KMS-11 (cell line): ENCODE measurements around the gene MCEMP1.
A peak's percentile ranks its signal among the peaks of the same experiment; 100 is the strongest.

Experiments used
- H2AFZ ChIP-seq: fragments of 200-600 bp; sonication (generic); 2 replicates; pipeline ENCODE4 v1.6.1; 2016; ENCODE audit warnings: antibody characterized with exemption, mixed run types, low read depth
- H3K27ac ChIP-seq: fragments of 200-600 bp; sonication (generic); 2 replicates; pipeline ENCODE4 v1.6.1; 2016; ENCODE audit warnings: mild to moderate bottlenecking, mixed run types
- H3K27me3 ChIP-seq: fragments of 200-600 bp; sonication (generic); 2 replicates; pipeline ENCODE4 v1.6.1; 2017; ENCODE audit warnings: mild to moderate bottlenecking, low read depth, mixed run types, moderate library complexity; ENCODE audit not compliant: insufficient read depth
- H3K36me3 ChIP-seq: fragments of 200-600 bp; sonication (generic); 2 replicates; pipeline ENCODE4 v1.6.1; 2017; ENCODE audit warnings: mild to moderate bottlenecking, mixed run types; ENCODE audit not compliant: insufficient read depth
- H3K4me1 ChIP-seq: fragments of 200-600 bp; sonication (generic); 2 replicates; pipeline ENCODE4 v1.6.1; 2016; ENCODE audit warnings: mild to moderate bottlenecking, low read depth, mixed run types; ENCODE audit not compliant: poor library complexity, severe bottlenecking
- H3K4me2 ChIP-seq: fragments of 200-600 bp; sonication (generic); 2 replicates; pipeline ENCODE4 v1.7.0; 2016; ENCODE audit warnings: mild to moderate bottlenecking, mixed run types
- H3K4me3 ChIP-seq: fragments of 200-600 bp; sonication (generic); IDR thresholded peaks from 2 replicates; pipeline ENCODE4 v1.6.1; 2017; ENCODE audit warnings: low read depth, low read length, mixed read lengths; ENCODE audit not compliant: insufficient read depth
- H3K79me2 ChIP-seq: fragments of 200-600 bp; sonication (generic); 2 replicates; pipeline ENCODE4 v1.6.1; 2016; ENCODE audit warnings: low read depth, mixed run types; ENCODE audit not compliant: insufficient read depth
- H3K9ac ChIP-seq: fragments of 200-600 bp; sonication (generic); 2 replicates; pipeline ENCODE4 v1.6.1; 2016; ENCODE audit warnings: mild to moderate bottlenecking, mixed run types
- H4K20me1 ChIP-seq: fragments of 200-600 bp; sonication (generic); 2 replicates; pipeline ENCODE4 v1.6.1; 2016; ENCODE audit warnings: mild to moderate bottlenecking, mixed run types; ENCODE audit not compliant: insufficient read depth
- TF ChIP-seq, protein P1 (sequence below): fragments of 200-600 bp; sonication (generic); conservative IDR thresholded peaks from 2 replicates; pipeline ENCODE4 v1.6.1; 2017; ENCODE audit warnings: low read depth, mild to moderate bottlenecking, antibody characterized with exemption, low read length, moderate library complexity, mixed read lengths

The MCEMP1 gene, protein sequence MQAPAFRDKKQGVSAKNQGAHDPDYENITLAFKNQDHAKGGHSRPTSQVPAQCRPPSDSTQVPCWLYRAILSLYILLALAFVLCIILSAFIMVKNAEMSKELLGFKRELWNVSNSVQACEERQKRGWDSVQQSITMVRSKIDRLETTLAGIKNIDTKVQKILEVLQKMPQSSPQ

DNA sequence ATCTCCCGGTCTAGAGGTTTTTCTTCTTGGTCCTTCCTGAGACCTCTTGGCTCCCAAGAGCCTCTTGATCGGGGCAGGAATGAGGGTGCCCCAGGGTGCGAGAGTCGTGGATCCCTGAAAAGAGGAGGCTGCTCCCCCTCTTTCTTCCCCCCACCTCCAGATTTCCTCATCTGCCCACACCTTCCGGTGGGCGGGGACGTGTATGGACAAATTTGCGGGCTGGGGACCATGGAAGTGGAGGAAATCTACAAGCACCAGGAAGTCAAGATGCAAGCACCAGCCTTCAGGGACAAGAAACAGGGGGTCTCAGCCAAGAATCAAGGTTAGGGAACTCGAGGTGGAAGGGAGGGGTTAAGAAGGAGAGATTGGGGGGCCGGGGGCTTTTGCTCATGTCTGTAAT lies at the start of gene MCEMP1:
Gene MCEMP1, plus strand, starts transcription at position 237 of the 400 bp plus-strand sequence. Its CDS starts 31 bp downstream, at position 268.
- TF ChIP-seq, protein P1, sequence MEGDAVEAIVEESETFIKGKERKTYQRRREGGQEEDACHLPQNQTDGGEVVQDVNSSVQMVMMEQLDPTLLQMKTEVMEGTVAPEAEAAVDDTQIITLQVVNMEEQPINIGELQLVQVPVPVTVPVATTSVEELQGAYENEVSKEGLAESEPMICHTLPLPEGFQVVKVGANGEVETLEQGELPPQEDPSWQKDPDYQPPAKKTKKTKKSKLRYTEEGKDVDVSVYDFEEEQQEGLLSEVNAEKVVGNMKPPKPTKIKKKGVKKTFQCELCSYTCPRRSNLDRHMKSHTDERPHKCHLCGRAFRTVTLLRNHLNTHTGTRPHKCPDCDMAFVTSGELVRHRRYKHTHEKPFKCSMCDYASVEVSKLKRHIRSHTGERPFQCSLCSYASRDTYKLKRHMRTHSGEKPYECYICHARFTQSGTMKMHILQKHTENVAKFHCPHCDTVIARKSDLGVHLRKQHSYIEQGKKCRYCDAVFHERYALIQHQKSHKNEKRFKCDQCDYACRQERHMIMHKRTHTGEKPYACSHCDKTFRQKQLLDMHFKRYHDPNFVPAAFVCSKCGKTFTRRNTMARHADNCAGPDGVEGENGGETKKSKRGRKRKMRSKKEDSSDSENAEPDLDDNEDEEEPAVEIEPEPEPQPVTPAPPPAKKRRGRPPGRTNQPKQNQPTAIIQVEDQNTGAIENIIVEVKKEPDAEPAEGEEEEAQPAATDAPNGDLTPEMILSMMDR, result no peak
- H2AFZ ChIP-seq, result no peak within 1 kb of the TSS

GRCh38 chr19:7627166-7627565 lies 49.7 kb upstream of the MCEMP1 start:
- Histone ChIP-seq H3K4me3 (no peak overlapping the region), H2AFZ (no peak overlapping the region), H3K36me3 (no peaks in the 10 kb centered on the region), H3K4me2 (no peak overlapping the region), H3K79me2 (peaks cover 45% of the 10 kb centered on the region), H3K4me1 (peaks cover 12% of the 10 kb centered on the region), H3K27me3 (no peaks in the 10 kb centered on the region), H3K9ac (no peak overlapping the region), H4K20me1 (no peaks in the 10 kb centered on the region), H3K27ac (no peak overlapping the region)
- TF ChIP-seq, protein P1, result no peak

More for the DNA sequence above, at the start of gene MCEMP1:
- H4K20me1 ChIP-seq, result no peaks in the 10 kb centered on the region
- H3K79me2 ChIP-seq, result no peaks in the 10 kb centered on the region
- no peaks in the 10 kb centered on the region for H3K4me1 ChIP-seq
- H3K4me2 ChIP-seq, result no peak within 1 kb of the TSS
- H3K9ac ChIP-seq, result no peak within 1 kb of the TSS
- no peak within 1 kb of the TSS for H3K27ac ChIP-seq
- H3K36me3 ChIP-seq, result no peaks in the 10 kb centered on the region
- H3K4me3 ChIP-seq, result no peak within 1 kb of the TSS
- H3K27me3 ChIP-seq, result peaks cover 54% of the 10 kb centered on the region

GRCh38 chr19:7628589-7629311 lies 48.1 kb upstream of the MCEMP1 start:
- Histone ChIP-seq H3K79me2 (peaks cover 45% of the 10 kb centered on the region), H4K20me1 (no peaks in the 10 kb centered on the region), H3K9ac (peak overlapping the region; percentile 61), H3K36me3 (no peaks in the 10 kb centered on the region), H3K27ac (peak overlapping the region; percentile 16; the same call in 1 of the 2 replicates), H3K4me2 (peak overlapping the region; percentile 90), H3K27me3 (no peaks in the 10 kb centered on the region), H3K4me3 (no peak overlapping the region), H3K4me1 (peaks cover 12% of the 10 kb centered on the region), H2AFZ (peak overlapping the region; percentile 28; the same call in 1 of the 2 replicates)
- TF ChIP-seq, protein P1, result no peak

- TF ChIP-seq, protein P1, result no peak
- Histone ChIP-seq H4K20me1 (no peaks in the 10 kb centered on the region), H3K27ac (peak within 1 kb of the TSS; percentile 58), H3K4me1 (peaks cover 12% of the 10 kb centered on the region), H3K36me3 (no peaks in the 10 kb centered on the region), H3K4me3 (no peak within 1 kb of the TSS), H2AFZ (peak within 1 kb of the TSS; percentile 50), H3K9ac (peak within 1 kb of the TSS; percentile 78), H3K79me2 (peaks cover 45% of the 10 kb centered on the region), H3K27me3 (no peaks in the 10 kb centered on the region), H3K4me2 (peak within 1 kb of the TSS; percentile 90)
These were observed 47.4 kb upstream of the MCEMP1 start, which contains the start of the genes PET100 and XAB2 for GRCh38 chr19:7629347-7630054. Gene PET100, plus strand, starts transcription at chr19:7629793. Its CDS starts 41 bp downstream, at chr19:7629834. Gene XAB2, minus strand, starts transcription at chr19:7629545. Its CDS starts 18 bp downstream, at chr19:7629527.
